Fibroblast of lung (primary cell): ENCODE measurements around the gene HYCC1.

Experiments
- EZH2 ChIP-seq: IDR thresholded peaks from 2 replicates; pipeline ENCODE4 v1.5.1; 2012; ENCODE audit warnings: low read length, control low read depth, mild to moderate bottlenecking; ENCODE audit errors: missing control alignments
- TF ChIP-seq, protein P1 (sequence below), 2 donors: IDR thresholded peaks in 1 of 2; conservative IDR thresholded peaks in 1 of 2; 1 replicate in 1 of 2; 2 replicates in 1 of 2; pipeline ENCODE4 v1.5.1; 2011 to 2012; ENCODE audit warnings: low read length in 2 of 2, control low read depth in 1 of 2, inconsistent platforms in 1 of 2, low read depth in 1 of 2, mild to moderate bottlenecking in 1 of 2

DNA sequence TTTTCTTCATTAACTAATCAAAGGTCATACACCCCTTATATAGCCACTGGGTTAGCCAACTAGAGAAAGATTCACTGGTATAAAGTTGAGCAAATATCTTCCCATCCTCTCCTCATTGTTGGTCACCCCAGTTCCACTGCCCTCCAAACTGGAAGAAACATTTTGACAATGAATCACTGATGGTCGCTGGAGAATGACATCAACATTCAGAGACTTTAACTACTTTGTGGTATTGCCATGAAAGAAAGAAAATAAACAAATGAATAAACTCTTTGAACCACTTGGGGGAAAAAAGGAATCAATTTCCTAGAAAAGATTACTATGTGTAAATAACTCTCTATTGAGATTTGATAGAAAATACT lies 23.4 kb downstream of the HYCC1 start:
- TF ChIP-seq, protein P1, sequence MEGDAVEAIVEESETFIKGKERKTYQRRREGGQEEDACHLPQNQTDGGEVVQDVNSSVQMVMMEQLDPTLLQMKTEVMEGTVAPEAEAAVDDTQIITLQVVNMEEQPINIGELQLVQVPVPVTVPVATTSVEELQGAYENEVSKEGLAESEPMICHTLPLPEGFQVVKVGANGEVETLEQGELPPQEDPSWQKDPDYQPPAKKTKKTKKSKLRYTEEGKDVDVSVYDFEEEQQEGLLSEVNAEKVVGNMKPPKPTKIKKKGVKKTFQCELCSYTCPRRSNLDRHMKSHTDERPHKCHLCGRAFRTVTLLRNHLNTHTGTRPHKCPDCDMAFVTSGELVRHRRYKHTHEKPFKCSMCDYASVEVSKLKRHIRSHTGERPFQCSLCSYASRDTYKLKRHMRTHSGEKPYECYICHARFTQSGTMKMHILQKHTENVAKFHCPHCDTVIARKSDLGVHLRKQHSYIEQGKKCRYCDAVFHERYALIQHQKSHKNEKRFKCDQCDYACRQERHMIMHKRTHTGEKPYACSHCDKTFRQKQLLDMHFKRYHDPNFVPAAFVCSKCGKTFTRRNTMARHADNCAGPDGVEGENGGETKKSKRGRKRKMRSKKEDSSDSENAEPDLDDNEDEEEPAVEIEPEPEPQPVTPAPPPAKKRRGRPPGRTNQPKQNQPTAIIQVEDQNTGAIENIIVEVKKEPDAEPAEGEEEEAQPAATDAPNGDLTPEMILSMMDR (conservative IDR thresholded peaks at IDR 0.05 in 1 of 2, IDR thresholded peaks at IDR 0.05 in 1 of 2; ENCODE audit: low read depth in 1 of 2, low read length in 2 of 2): no peak
- TF ChIP-seq EZH2: no peak
